NT2/D1 (cell line): Measurements from ENCODE around the gene PML.

Source experiments
- DNase-seq: peaks from one replicate; pipeline ENCODE4 v3.0.0-alpha.2; 2011; ENCODE audit warnings: low read depth, low spot score
- H3K27me3 ChIP-seq: 2 replicates; pipeline ENCODE4 v1.6.0; 2011; ENCODE audit warnings: mild to moderate bottlenecking; ENCODE audit not compliant: insufficient read length, insufficient read depth
- H3K36me3 ChIP-seq: 2 replicates; pipeline ENCODE4 v1.6.1; 2011; ENCODE audit warnings: mild to moderate bottlenecking, low read length, mixed read lengths; ENCODE audit not compliant: insufficient read depth, insufficient read length
- H3K4me1 ChIP-seq: 2 replicates; pipeline ENCODE4 v1.5.1; 2011; ENCODE audit not compliant: insufficient read depth, insufficient read length
- H3K4me3 ChIP-seq: 2 replicates; pipeline ENCODE4 v1.5.1; 2011; ENCODE audit warnings: low read depth; ENCODE audit not compliant: insufficient read length
- H3K9ac ChIP-seq: 2 replicates; pipeline ENCODE4 v1.6.0; 2011; ENCODE audit warnings: low read depth; ENCODE audit not compliant: insufficient read length
- H3K9me3 ChIP-seq: 2 replicates; pipeline ENCODE4 v1.5.1; 2011; ENCODE audit warnings: mild to moderate bottlenecking, low read length; ENCODE audit not compliant: insufficient read depth
- SUZ12 ChIP-seq: IDR thresholded peaks from 2 replicates; pipeline ENCODE4 v1.6.1; 2011; ENCODE audit not compliant: insufficient read length, insufficient read depth; ENCODE audit errors: extremely low read depth
- YY1 ChIP-seq: IDR thresholded peaks from 2 replicates; pipeline ENCODE4 v1.6.1; 2011; ENCODE audit not compliant: insufficient read length, insufficient read depth
- ZNF274 ChIP-seq: IDR thresholded peaks from 2 replicates; pipeline ENCODE4 v1.6.1; 2011; ENCODE audit warnings: mild to moderate bottlenecking, low read depth, low read length

Gene PML, protein sequence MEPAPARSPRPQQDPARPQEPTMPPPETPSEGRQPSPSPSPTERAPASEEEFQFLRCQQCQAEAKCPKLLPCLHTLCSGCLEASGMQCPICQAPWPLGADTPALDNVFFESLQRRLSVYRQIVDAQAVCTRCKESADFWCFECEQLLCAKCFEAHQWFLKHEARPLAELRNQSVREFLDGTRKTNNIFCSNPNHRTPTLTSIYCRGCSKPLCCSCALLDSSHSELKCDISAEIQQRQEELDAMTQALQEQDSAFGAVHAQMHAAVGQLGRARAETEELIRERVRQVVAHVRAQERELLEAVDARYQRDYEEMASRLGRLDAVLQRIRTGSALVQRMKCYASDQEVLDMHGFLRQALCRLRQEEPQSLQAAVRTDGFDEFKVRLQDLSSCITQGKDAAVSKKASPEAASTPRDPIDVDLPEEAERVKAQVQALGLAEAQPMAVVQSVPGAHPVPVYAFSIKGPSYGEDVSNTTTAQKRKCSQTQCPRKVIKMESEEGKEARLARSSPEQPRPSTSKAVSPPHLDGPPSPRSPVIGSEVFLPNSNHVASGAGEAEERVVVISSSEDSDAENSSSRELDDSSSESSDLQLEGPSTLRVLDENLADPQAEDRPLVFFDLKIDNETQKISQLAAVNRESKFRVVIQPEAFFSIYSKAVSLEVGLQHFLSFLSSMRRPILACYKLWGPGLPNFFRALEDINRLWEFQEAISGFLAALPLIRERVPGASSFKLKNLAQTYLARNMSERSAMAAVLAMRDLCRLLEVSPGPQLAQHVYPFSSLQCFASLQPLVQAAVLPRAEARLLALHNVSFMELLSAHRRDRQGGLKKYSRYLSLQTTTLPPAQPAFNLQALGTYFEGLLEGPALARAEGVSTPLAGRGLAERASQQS

DNA sequence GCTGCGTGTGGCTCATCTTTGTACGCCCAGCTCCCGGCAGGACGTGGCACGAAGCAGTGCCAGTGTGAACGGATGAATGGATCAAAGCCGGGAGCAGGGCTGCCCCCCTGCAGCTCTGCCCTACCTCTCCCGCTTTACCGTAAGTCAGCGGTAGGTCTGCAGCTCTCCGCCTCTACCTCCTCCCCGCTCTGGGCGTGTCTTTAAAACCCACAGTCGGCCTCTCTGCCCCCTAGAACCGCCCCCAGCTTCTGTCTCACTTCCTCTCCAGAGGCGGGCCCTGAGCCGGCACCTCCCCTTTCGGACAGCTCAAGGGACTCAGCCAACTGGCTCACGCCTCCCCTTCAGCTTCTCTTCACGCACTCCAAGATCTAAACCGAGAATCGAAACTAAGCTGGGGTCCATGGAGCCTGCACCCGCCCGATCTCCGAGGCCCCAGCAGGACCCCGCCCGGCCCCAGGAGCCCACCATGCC lies at the start of gene PML:
TSS of gene PML (plus strand) at position 304 of the 471 bp plus-strand sequence. CDS start at position 401, 97 bp downstream.
- Histone ChIP-seq H3K4me3 (peak within 1 kb of the TSS; percentile 72), H3K9ac (peak within 1 kb of the TSS; percentile 89), H3K36me3 (peaks cover 23% of the 10 kb centered on the region), H3K9me3 (no peaks in the 10 kb centered on the region), H3K27me3 (peaks cover 18% of the 10 kb centered on the region), H3K4me1 (peaks cover 8% of the 10 kb centered on the region)
- TF ChIP-seq SUZ12 (no peak), YY1 (no peak), ZNF274 (no peak)
- DNase-seq: peak; percentile 92

DNA sequence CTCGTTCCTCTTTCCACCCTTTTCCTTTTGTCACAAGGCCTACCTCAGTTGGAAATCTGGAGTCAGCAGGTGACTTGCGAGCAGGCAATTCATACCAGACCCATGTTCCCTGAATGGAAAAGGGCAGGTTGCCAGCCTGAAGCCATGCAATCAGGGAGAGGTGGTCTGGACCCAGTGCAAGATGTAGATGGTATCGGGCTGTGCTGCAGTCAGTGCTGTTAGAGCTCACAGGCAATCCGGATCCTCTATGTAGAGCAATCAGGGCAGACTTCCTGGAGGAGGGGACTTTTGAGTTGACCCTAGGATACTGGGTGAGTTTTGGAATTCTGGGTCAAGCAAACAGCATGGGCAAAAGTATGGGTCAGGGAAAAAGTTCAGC lies 49.4 kb upstream of the PML start:
- Histone ChIP-seq H3K27me3 (no peaks in the 10 kb centered on the region), H3K4me1 (peaks cover 8% of the 10 kb centered on the region), H3K36me3 (peaks cover 54% of the 10 kb centered on the region), H3K9ac (no peak overlapping the region), H3K9me3 (no peaks in the 10 kb centered on the region), H3K4me3 (no peak overlapping the region)
- no peak for DNase-seq
- no peak for TF ChIP-seq ZNF274
- TF ChIP-seq SUZ12: no peak
- TF ChIP-seq YY1: no peak

DNA sequence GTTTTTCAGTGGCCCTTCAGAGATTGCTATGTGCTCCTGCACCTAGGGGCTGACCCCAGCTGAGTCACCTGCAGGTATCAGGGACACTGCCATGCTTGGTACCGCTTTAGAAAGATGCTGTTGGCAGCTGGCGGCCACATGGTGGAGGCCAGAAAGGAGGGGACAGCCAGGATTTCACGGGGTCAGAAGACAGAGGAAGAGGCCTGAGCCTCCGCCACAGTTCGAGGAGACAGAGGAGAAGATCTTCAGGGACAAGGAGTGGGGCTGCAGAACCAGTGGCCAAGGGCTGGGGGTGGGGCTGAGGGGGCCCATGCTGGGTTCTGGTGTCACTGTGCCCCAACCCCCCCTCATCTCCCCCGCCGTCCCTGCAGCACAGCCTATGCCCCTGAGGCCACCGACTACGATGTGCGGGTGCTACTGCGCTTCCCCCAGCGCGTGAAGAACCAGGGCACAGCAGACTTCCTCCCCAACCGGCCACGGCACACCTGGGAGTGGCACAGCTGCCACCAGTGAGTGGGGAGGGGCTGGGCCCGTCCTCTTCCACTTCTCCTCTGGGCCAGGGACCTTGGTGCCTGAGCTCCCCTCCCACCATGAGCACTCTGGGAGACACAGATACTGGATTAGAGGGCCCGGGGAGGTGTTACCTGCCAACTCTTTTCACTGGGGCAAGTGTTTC lies 48.3 kb upstream of the PML start:
- Histone ChIP-seq H3K4me1 (peaks cover 10% of the 10 kb centered on the region), H3K4me3 (no peak overlapping the region), H3K9ac (no peak overlapping the region), H3K9me3 (no peaks in the 10 kb centered on the region), H3K27me3 (no peaks in the 10 kb centered on the region), H3K36me3 (peaks cover 59% of the 10 kb centered on the region)
- no peak for TF ChIP-seq SUZ12
- no peak for DNase-seq

DNA sequence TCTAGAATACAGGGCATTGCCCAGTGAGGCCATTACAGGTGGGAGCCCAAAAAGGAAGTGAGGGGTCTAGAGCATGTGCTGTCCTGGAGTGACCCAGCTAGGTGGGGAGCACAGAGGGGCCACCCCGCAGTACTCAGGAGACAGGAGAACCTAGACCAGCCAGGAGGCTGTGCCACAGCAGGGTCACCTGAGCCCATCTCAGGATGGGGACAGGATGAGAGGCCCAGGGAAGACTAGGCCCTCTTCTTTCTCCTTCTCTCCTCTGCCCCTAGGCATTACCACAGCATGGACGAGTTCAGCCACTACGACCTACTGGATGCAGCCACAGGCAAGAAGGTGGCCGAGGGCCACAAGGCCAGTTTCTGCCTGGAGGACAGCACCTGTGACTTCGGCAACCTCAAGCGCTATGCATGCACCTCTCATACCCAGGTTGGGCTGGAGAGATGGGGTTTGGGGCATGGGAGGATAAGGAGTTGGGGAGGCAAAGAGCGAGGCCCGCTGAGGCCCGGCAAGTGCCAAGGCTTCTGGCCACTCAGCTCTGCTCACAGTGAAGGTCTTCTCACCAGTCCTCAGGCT lies 47.6 kb upstream of the PML start:
- H3K27me3 ChIP-seq: no peaks in the 10 kb centered on the region
- no peak for DNase-seq
- H3K4me3 ChIP-seq: no peak overlapping the region
- H3K4me1 ChIP-seq: peaks cover 16% of the 10 kb centered on the region
- H3K9ac ChIP-seq: no peak overlapping the region
- no peak for TF ChIP-seq YY1
- no peak for TF ChIP-seq SUZ12
- TF ChIP-seq ZNF274: no peak
- H3K36me3 ChIP-seq: peaks cover 60% of the 10 kb centered on the region
- H3K9me3 ChIP-seq: no peaks in the 10 kb centered on the region

DNA sequence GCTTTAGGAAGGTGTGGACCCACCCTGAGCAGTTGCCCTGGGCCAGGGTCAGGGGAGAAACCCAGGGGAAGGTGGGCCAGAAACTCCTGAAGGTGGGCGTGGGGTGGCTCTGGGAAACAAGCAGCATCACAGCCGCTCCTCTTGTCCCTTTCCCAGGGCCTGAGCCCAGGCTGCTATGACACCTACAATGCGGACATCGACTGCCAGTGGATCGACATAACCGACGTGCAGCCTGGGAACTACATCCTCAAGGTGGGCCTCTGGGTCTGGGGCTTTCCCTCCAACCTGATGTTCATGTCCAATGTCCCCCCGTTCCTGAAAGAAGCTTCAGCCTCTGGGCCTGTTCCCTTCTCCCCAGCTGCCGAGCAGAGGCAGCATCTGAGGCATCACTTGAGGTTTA lies 46.9 kb upstream of the PML start:
- Histone ChIP-seq H3K36me3 (peaks cover 67% of the 10 kb centered on the region), H3K9me3 (no peaks in the 10 kb centered on the region), H3K4me1 (peaks cover 20% of the 10 kb centered on the region), H3K4me3 (no peak overlapping the region), H3K9ac (no peak overlapping the region), H3K27me3 (no peaks in the 10 kb centered on the region)
- DNase-seq: no peak
- TF ChIP-seq ZNF274: no peak
- TF ChIP-seq SUZ12: no peak
- no peak for TF ChIP-seq YY1

DNA sequence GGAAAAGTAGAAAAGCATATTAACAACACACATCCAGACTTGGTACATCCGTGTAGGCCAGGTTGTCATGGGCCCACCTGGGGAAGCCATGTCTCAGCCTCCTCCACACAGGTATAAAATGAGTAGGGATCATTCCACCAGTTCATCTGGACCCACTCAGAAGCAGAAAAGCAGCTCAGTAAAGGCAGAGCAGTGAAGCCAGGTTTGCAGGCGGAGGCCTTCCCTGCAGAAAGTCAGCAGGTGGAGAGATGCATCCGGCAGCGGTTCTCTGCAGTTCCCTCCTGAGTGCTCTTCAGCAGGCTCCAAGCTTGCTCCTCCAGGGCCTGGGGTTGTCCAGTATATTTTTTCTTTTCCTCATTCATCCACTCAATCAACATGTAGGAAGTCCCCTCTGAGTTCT lies 46.1 kb upstream of the PML start:
- Histone ChIP-seq H3K27me3 (no peaks in the 10 kb centered on the region), H3K4me3 (no peak overlapping the region), H3K36me3 (peaks cover 67% of the 10 kb centered on the region), H3K4me1 (peaks cover 27% of the 10 kb centered on the region), H3K9me3 (no peaks in the 10 kb centered on the region), H3K9ac (no peak overlapping the region)
- DNase-seq: no peak
- no peak for TF ChIP-seq YY1
